GM12878 (cell line): ENCODE measurements around the gene SH3BP5. TPM values are rescaled to one million over a fixed set of nuclear protein-coding genes. Genes with fewer than 3 reads are reported as not detected.

Source experiments
- ATAC-seq: fragments of 200-7000 bp; cut with Tn5 transposase; 3 replicates; pipeline ENCODE4 v1.9.1; 2020; ENCODE audit warnings: mild to moderate bottlenecking, moderate library complexity
- BruUV-seq: library from RNA; stranded (reverse); fragments of 400-500 nt; replicated peaks from 2 replicates; lab custom pipeline; 2021; lab: Mats Ljungman, UMichigan
- CTCF ChIA-PET: fragments of 300-600 bp; sonication (Branson Sonifier 250); formaldehyde crosslinking; extraction: SDS; loops from one replicate; lab custom pipeline; 2021; ENCODE audit warnings: inconsistent platforms; lab: Yijun Ruan, JAX
- POLR2A ChIA-PET: fragments of 350-600 bp; formaldehyde crosslinking; extraction: SDS; loops from one replicate; lab custom pipeline; 2021; ENCODE audit warnings: inconsistent platforms; lab: Charles Lee
- RAD21 ChIA-PET: fragments of 300-600 bp; sonication (Branson Sonifier 250); formaldehyde crosslinking; loops from one replicate; lab custom pipeline; 2023; ENCODE audit warnings: antibody characterized with exemption; ENCODE audit not compliant: unreplicated experiment; lab: Charles Lee
- SMC1A ChIA-PET: fragments of 300-600 bp; sonication (Branson Sonifier 250); formaldehyde crosslinking; loops from one replicate; lab custom pipeline; 2023; ENCODE audit not compliant: unreplicated experiment, uncharacterized antibody; lab: Charles Lee
- DNase-seq: peaks from one replicate; pipeline ENCODE4 v3.0.0-alpha.2; 2011; ENCODE audit warnings: low read depth, low spot score
- FAIRE-seq: peaks from 3 replicates; lab custom pipeline; 2011; peaks lifted over from hg19 to GRCh38; lab: Jason Lieb, UNC
- H2AFZ ChIP-seq: 2 replicates; pipeline ENCODE4 v1.6.0; 2011; ENCODE audit warnings: low read depth, low read length, control low read depth; ENCODE audit not compliant: control insufficient read depth
- H3K27ac ChIP-seq: 2 replicates; pipeline ENCODE4 v1.5.1; 2011; ENCODE audit warnings: control low read depth; ENCODE audit not compliant: control insufficient read depth, insufficient read depth
- H3K27me3 ChIP-seq, 2 experiments: replicated peaks in 1 of 2; 2 replicates each; pipeline versions ENCODE4 v1.6.0 to v1.6.1; 2011; ENCODE audit warnings: low read length in 1 of 2; ENCODE audit not compliant: control insufficient read depth in 2 of 2, insufficient read depth in 2 of 2
- H3K36me3 ChIP-seq, 2 experiments: 2 replicates each; pipeline ENCODE4 v1.5.1; 2011; ENCODE audit warnings: low read length in 1 of 2; ENCODE audit not compliant: control insufficient read depth in 2 of 2, insufficient read depth in 2 of 2
- H3K4me1 ChIP-seq: 2 replicates; pipeline ENCODE4 v1.6.1; 2011; ENCODE audit warnings: mild to moderate bottlenecking, low read length, moderate library complexity, mixed read lengths; ENCODE audit not compliant: control insufficient read depth, insufficient read depth
- H3K4me2 ChIP-seq: 2 replicates; pipeline ENCODE4 v1.6.0; 2011; ENCODE audit warnings: control low read depth; ENCODE audit not compliant: control insufficient read depth, insufficient read depth
- H3K4me3 ChIP-seq: fragments of 200-600 bp; sonication (generic); 2 replicates; pipeline ENCODE4 v1.5.1; 2016
- H3K79me2 ChIP-seq: 2 replicates; pipeline ENCODE4 v1.6.0; 2011; ENCODE audit warnings: low read length; ENCODE audit not compliant: control insufficient read depth, insufficient read depth
- H3K9ac ChIP-seq: 2 replicates; pipeline ENCODE4 v1.8.0; 2011; ENCODE audit warnings: low read length, control low read depth, mixed read lengths; ENCODE audit not compliant: control insufficient read depth, insufficient read depth
- H3K9me3 ChIP-seq: replicated peaks from 3 replicates; pipeline ENCODE4 v1.5.1; 2011; ENCODE audit warnings: mild to moderate bottlenecking, low read length; ENCODE audit not compliant: control insufficient read depth, insufficient read depth
- H4K20me1 ChIP-seq: 2 replicates; pipeline ENCODE4 v1.6.0; 2011; ENCODE audit not compliant: control insufficient read depth, insufficient read depth
- CHD2 ChIP-seq: IDR thresholded peaks from 2 replicates; pipeline ENCODE4 v1.6.1; 2011; ENCODE audit warnings: low read depth, low read length, improper control_type of control experiment, borderline replicate concordance
- NFIC ChIP-seq: IDR thresholded peaks from 2 replicates; pipeline ENCODE4 v1.6.1; 2012; ENCODE audit warnings: low read depth, mild to moderate bottlenecking, inconsistent platforms, low read length, moderate library complexity
- SMC3 ChIP-seq: IDR thresholded peaks from 2 replicates; pipeline ENCODE4 v1.6.1; 2011; ENCODE audit warnings: low read length, improper control_type of control experiment, borderline replicate concordance
- WGBS: methylation state at CpG from one replicate; pipeline ENCODE4 v1.1.6; 2016; ENCODE audit warnings: low lambda C conversion rate; ENCODE audit not compliant: insufficient replicate concordance, insufficient coverage; ENCODE audit errors: missing lambda C conversion rate; 5-methylcytosine and 5-hydroxymethylcytosine counted together
- in situ Hi-C: fragments of 300-500 bp; cut with MboI; formaldehyde crosslinking; loops from 9 replicates; pipeline ENCODE4 v1.14.3; 2018; ENCODE audit warnings: mixed read lengths
- intact Hi-C: fragments of 100-400 bp; cut with micrococcal nuclease; formaldehyde crosslinking; loops from one replicate; pipeline ENCODE4 v1.14.2; 2022; ENCODE audit not compliant: unreplicated experiment
- polyA plus RNA-seq, 11 experiments: library from polyadenylated mRNA; depleted of rRNA in 4 of 11; unstranded in 6 of 11; stranded (reverse) in 5 of 11; fragments of >200 nt; fragmentation: Nextera tagmentation in 4 of 11; fragmentation: Illumina TruSeq in 1 of 11; extraction: Ambion mirVana in 4 of 11; extraction: Trizol in 1 of 11; gene quantifications; 1 replicate in 1 of 11; 2 replicates in 10 of 11; pipeline versions ENCODE4 v1.2.1 to v1.2.3, GENCODE V29; 2011 to 2016; ENCODE audit warnings: inconsistent platforms in 2 of 11, missing spikeins in 2 of 11, low read depth in 1 of 11
- total RNA-seq, 4 experiments: library from RNA; depleted of rRNA in 3 of 4; stranded (reverse); fragments of >200 nt in 3 of 4; fragmentation: Illumina TruSeq in 1 of 4; extraction: Trizol in 1 of 4; gene quantifications; 2 replicates each; pipeline versions ENCODE4 v1.2.1 to v1.2.3, GENCODE V29; 2013 to 2021

The SH3BP5 gene
- total and polyA plus RNA-seq, 10 of the 15 experiments (the other 5 are each of a cell fraction or from before 2014, with no cell fraction given) = 14.9 to 87.5 (median 43.7) TPM

DNA sequence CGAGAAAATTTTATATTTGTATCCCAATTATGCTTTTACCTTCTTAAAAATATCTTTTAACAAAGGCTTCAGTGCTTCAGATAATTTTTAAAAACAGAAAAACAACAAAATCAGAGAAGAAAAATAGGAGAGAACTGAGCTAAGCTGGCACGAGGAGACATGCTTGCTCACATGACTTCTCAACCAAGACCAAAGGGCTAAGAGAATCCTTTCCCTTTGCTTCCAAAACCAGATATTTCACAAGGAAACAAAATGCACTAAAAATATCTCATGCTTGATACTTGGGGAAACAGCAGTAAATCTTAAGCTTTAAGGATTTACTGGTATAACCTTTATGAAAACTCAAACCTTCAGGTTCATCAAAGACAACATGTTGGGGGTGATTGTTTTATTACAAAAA is 67.9 kb downstream of the SH3BP5 start:
- ChIA-PET CTCF (interaction anchor here (0.7 to 11.8 kb wide), 11 partner anchors 29 to 293 kb away, joined by 3 to 302 read pairs (median 73); partner anchors contain the start of genes CAPN7 and SH3BP5), SMC1A (interaction anchor here (0.6 to 16.3 kb wide), 18 partner anchors 9 to 156 kb away, joined by 3 to 223 read pairs (median 5); partner anchors contain the start of gene CAPN7), POLR2A (no interaction called here), RAD21 (interaction anchor here (1.2 to 10.2 kb wide), 2 partner anchors 141 to 146 kb away, joined by 4 to 143 read pairs; no protein-coding TSS in a partner anchor)
- in situ Hi-C loops = loop anchor here (10.0 kb wide), 1 partner anchor 290 kb away; no protein-coding TSS in a partner anchor
- ATAC-seq = no peak
- no peak for TF ChIP-seq CHD2
- TF ChIP-seq SMC3 = no peak
- no peak overlapping the region for H3K4me2 ChIP-seq
- H3K9ac ChIP-seq = no peak overlapping the region
- H3K4me3 ChIP-seq = no peak overlapping the region
- H3K9me3 ChIP-seq = no peaks in the 10 kb centered on the region
- BruUV-seq = no TSS peak
- H3K27ac ChIP-seq = no peak overlapping the region
- intact Hi-C loops = no loop called here
- WGBS = 90% methylated on average over 2 of the region's 2 CpGs
- H4K20me1 ChIP-seq = no peaks in the 10 kb centered on the region
- peaks cover 12% of the 10 kb centered on the region for H3K4me1 ChIP-seq
- no peak for DNase-seq
- H2AFZ ChIP-seq = no peak overlapping the region
- FAIRE-seq = no peak
- no peaks in the 10 kb centered on the region for H3K27me3 ChIP-seq
- peaks cover 12 to 44% of the 10 kb centered on the region in 2 experiments for H3K36me3 ChIP-seq
- peaks cover 1% of the 10 kb centered on the region; the same call in 1 of the 2 replicates for H3K79me2 ChIP-seq

DNA sequence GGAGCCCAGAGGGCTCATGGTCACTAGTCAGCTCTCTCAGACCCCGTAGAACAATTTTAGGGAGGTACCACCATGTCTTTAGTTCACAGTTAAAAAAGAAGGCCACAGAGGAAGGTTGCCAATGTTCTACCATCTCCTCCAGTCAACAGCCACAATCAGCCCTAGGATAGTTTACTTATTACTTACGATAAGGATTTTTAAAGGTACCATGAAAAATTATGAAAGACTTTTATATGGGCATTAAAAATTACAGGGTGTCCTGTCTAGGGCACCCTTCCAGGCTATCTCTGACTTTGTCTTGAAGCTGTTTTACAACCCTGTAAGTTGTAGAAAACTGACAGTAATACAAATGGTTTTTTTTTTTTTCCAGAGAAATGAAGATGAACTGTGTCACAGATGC is 68.5 kb downstream of the SH3BP5 start:
- BruUV-seq = no TSS peak
- H3K79me2 ChIP-seq = peaks cover 1% of the 10 kb centered on the region; the same call in 1 of the 2 replicates

More for the DNA sequence above, 68.5 kb downstream of the SH3BP5 start:
- RAD21 ChIA-PET = interaction anchor here (1.2 to 10.2 kb wide), 2 partner anchors 141 to 146 kb away, joined by 4 to 143 read pairs; no protein-coding TSS in a partner anchor
- no peaks in the 10 kb centered on the region for H3K9me3 ChIP-seq
- no peak for TF ChIP-seq NFIC
- H3K4me3 ChIP-seq = no peak overlapping the region
- no peak overlapping the region for H3K4me2 ChIP-seq
- no peak overlapping the region for H3K27ac ChIP-seq
- ATAC-seq = no peak
- POLR2A ChIA-PET = interaction anchor here (1.0 kb wide), 1 partner anchor 66 kb away, joined by 3 read pairs; no protein-coding TSS in a partner anchor
- no peak for DNase-seq
- H3K36me3 ChIP-seq = peaks cover 12 to 44% of the 10 kb centered on the region in 2 experiments
- 79% methylated on average over 2 of the region's 2 CpGs for WGBS
- FAIRE-seq = no peak
- in situ Hi-C loops (loop anchor here (10.0 kb wide), 1 partner anchor 291 kb away; no protein-coding TSS in a partner anchor), intact Hi-C loops (no loop called here)
- SMC1A ChIA-PET = interaction anchor here (0.6 to 16.3 kb wide), 11 partner anchors 8 to 291 kb away, joined by 3 to 223 read pairs (median 8); partner anchors contain the start of gene CAPN7
- no peaks in the 10 kb centered on the region for H3K27me3 ChIP-seq
- CTCF ChIA-PET = interaction anchor here (0.7 to 11.8 kb wide), 8 partner anchors 29 to 155 kb away, joined by 3 to 302 read pairs (median 102); partner anchors contain the start of genes CAPN7 and SH3BP5
- no peaks in the 10 kb centered on the region for H4K20me1 ChIP-seq
- no peak overlapping the region for H2AFZ ChIP-seq
- no peak overlapping the region for H3K9ac ChIP-seq
- H3K4me1 ChIP-seq = peaks cover 7% of the 10 kb centered on the region
